Activated gamma-delta T cell treated with Interleukin-2 at 50 U/mL for 16 hours (primary cell): ENCODE results near the gene MMP11.
A peak's percentile ranks its signal among the peaks of the same experiment; 100 is the strongest.
"Not testable (repeated sequence)": the region's sequence is repeated elsewhere in the genome, so short reads cannot be mapped to it uniquely, and the experiment has no call there.

Source experiments
- DNase-seq: peaks from one replicate; pipeline ENCODE4 v3.0.0-alpha.2; 2020

Gene MMP11, protein sequence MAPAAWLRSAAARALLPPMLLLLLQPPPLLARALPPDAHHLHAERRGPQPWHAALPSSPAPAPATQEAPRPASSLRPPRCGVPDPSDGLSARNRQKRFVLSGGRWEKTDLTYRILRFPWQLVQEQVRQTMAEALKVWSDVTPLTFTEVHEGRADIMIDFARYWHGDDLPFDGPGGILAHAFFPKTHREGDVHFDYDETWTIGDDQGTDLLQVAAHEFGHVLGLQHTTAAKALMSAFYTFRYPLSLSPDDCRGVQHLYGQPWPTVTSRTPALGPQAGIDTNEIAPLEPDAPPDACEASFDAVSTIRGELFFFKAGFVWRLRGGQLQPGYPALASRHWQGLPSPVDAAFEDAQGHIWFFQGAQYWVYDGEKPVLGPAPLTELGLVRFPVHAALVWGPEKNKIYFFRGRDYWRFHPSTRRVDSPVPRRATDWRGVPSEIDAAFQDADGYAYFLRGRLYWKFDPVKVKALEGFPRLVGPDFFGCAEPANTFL

DNA sequence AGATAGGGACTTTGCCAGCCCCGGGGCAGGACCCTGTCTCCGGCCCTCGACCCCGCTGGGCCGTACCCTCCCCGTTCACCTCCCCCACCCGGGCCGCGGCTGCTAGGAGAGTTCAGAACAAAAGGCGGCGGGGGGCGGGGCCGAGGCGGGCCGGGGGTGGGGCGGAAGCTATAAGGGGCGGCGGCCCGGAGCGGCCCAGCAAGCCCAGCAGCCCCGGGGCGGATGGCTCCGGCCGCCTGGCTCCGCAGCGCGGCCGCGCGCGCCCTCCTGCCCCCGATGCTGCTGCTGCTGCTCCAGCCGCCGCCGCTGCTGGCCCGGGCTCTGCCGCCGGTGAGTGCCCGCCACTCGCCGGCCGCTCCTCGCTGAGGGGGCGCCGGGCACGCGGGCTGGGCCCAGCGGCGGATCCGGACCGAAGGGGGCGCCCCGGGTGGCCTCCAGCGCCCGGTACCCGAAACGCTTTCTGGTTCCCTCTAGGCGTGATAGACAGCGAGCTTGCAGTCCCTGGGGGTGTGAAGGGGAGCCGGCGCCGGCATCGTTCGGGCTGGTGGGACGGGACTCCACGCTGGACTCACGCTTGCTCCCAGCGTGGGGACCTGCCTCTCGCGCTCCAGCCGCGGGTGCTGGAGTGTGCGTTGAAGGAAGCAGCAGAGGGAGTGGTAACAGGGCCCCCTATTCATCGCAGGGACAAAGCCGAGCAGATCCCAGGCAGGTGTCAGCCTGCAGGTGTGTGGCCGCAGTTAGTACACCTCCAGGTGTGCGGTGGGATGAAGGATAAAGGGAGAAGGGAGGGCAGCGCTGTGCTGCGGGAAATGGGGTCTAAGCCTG lies at the start of gene MMP11:
MMP11 (plus strand) TSS at position 201 of the 825 bp plus-strand sequence; CDS start at position 223, 22 bp downstream.
- peak; percentile 54 for DNase-seq

DNA sequence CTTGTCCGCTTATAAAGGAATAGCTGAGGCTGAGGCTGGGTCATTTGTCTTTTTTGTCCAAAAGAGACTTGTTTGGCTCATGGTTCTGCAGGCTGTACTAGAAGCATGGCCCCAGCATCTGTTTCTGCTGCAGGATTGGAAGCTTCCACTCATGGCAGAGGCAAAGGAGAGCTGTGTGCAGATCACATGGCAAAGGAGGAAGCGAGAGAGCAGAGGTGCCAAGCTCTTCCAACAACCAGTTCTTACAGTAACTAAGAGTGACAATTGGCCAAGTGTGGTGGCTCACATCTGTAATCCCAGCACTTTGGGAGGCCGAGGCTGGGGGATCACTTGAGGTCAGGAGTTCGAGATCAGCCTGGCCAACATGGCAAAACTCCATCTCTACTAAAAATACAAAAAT lies 44.5 kb upstream of the MMP11 start:
- DNase-seq = not testable (repeated sequence)

DNA sequence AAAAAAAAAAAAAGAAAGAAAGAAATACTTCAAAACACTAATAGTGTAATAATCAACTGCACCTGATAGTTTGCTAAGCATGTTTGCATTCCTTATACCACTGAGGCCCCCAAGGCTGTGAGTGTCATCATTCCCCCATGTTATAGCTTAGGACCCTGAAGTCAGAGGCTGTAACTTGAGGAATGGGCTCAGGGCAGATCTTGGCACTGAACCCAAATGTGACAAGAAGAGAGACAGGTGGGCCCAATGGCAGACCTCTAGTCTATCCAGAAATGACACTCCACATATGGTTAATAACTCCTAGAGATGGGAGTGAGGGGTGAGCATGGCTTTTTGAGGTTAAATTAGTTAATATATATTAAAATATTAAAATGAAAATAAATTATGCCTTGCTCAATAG lies 35.0 kb upstream of the MMP11 start:
- no peak for DNase-seq

DNA sequence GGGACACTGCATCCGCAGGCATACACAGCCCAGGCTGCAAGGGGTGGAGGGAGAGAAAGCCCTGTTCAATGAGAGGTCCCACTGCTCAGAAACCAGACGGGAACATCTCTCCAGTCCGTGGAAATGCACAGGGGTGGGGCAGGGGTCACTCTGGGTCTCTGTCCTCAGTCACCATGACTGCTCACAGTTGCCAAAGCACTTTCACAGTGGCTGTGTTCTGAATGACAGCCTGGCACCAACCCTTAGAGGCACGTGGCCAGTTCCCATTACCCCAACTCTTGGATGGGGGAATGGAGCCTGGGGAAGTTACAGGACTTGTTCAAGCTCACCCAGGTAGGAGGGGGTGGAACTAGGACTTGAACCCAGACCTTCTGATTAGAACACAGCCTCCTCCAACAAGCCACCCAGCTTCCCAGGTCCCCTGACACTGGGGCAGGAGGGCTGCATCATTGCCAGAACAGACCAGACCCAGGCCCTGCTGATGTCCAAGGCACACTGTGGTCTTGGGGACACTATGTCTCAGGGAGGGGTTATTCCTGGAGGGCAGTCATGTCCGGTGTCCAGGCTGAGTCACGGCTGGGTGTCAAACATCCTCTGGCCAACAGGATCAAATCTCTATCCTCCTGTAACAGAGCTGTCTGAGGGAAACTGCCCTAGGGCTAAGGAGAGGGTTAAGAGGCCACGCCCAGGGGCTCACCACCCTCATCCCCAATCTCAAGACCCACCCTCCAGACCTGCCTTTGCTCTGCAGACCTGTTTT lies 30.0 kb upstream of the MMP11 start:
- DNase-seq = no peak

DNA sequence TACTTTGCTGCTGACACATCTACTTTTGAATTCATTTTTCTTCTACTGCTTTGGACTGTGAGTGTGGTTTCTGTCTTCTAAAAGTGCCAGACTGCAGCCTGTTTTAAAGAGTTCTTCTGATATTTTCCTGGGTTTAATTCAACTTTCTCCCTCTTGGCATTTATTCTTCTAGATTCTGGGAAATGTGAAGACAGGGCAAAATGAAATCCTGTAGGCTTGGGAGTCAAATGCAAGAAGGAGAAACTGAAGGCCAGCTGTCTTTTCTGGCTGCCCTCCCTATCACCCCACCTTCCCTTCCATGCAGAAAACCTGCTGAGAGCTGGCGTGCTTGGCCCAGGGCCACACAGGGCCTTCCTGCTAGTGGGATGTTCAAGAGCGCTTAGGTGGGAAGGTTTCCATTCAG lies 29.3 kb upstream of the MMP11 start:
- no peak for DNase-seq

DNA sequence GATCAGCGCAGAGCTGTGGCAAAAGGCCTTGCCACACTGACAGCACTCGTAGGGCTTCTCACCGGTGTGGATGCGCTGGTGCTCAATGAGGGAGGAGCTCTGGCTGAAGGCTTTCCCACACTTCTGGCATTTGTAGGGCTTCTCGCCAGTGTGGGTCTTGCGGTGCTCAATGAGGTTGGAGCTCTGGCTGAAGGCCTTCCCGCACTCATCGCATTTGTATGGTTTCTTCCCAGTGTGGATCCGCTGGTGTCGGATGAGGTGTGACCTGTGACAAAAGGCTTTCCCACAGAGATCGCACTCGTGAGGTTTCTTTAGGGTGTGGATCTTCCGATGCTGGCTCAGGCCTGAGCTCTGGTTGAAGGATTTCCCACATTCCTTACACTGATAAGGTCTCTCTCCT lies 28.6 kb upstream of the MMP11 start:
- no peak for DNase-seq

DNA sequence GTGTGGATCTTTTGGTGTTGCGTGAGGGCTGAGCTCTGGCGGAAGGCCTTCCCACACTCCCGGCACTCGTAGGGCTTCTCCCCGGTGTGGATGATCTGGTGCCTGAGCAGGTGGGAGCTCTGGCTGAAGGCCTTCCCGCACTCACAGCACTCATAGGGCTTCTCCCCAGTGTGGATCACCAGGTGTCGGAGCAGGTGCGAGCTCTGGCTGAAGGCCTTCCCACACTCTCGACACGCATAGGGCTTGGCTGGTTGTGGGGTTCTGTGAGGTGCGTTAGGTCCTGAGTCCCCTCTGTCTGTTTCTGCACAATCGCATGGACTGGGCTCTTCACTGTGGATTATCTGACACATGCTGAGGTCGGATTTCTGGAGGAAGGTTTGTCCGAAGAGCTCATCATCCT lies 28.2 kb upstream of the MMP11 start:
- DNase-seq = no peak

DNA sequence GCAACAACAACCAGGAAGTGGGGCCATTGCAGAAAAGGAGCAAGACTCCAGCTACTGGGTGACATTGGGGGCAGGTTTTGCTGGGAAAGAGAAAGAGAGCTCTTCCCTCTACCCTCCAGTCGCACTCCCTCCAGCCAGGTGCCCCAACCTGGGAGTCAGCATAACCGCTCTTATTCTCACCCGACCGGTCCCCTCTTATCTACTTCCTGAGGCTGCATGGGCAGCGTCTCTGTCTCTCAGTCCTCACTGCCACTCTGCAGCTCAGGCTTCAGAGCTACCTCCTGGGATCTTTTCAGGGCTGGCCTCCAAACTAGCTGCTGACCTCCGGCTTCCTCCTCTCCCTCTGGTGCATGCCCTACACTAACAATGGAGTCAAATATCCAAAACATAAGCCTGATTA lies 26.9 kb upstream of the MMP11 start:
- no peak for DNase-seq

DNA sequence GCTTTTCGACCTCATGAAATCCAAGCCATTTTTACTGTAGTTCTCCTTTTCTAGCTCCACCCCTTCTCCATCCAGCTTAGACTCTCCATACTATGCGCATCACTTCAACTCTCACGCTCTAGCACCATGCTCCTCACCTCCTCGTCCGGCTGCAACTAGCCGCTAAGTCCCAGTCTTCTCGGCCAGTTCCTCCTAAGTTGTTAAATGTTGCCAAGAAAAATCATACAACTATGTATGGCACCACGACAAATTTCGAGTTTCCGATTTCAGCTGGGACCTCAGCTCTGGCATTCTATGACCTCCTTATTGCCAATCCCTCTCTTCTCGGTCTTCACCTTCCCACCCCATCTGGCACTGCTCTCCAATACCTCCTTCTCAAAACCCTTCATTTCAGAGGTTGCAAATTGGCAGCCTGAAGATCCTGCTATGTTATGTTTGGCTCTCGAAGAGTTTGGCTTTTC lies 22.8 kb upstream of the MMP11 start:
- no peak for DNase-seq

DNA sequence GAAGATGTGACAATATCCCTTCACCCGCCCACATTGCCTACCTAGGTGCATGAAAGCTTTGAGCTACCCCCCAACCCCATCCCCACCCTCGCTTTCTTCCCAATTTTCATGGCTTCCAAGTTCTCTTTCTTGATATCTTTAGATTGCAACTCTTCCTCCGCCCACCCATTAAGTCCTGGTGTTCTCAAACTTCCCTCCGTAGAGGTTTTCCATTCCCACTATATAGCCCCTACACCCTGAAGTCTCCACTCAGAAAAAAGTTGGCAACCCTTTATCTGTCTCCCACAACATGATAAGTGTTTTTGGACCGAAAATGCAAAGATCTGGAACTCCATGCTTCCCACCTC lies 22.3 kb upstream of the MMP11 start:
- DNase-seq = no peak

DNA sequence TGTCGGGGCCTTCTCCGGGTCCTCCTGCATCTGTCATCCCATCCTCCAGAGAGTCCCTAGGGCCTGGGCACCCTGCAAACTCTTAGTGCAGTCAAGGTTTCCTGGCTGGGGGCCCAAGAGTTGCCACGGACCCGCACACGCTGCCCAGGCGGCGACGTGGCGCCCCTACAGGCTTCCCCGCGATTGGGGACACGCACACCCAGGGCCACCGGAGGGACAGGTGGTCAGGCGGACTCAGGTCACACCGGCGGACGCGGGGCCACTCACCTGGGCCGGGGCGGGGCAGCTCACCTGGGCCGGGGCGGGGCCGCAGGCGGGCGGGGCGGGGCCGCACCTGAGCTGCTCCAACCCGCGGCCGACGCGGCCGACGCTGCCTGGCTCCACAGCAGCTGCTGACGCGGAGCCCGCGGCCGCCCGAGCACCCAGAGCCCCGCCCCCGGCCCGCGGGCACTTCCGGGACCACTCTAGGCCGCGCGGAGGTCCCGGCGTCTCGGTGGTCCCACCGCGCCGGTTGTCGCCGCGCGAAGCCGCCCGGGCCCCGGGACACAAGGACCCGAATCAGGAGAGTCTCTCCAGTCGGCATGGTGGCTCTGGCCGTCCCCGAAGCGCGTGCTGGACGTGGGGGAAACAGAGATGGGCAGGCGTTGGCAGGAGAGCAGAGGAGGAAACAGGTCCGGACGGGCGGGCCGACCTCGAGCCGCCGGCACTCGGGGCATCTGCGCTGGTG lies 21.8 kb upstream of the MMP11 start, which contains the start of gene ZNF70:
ZNF70 (minus strand) TSS at position 399 of the 727 bp plus-strand sequence. CDS start 5,972 bp downstream, outside the sequence.
- DNase-seq = peak; percentile 85

DNA sequence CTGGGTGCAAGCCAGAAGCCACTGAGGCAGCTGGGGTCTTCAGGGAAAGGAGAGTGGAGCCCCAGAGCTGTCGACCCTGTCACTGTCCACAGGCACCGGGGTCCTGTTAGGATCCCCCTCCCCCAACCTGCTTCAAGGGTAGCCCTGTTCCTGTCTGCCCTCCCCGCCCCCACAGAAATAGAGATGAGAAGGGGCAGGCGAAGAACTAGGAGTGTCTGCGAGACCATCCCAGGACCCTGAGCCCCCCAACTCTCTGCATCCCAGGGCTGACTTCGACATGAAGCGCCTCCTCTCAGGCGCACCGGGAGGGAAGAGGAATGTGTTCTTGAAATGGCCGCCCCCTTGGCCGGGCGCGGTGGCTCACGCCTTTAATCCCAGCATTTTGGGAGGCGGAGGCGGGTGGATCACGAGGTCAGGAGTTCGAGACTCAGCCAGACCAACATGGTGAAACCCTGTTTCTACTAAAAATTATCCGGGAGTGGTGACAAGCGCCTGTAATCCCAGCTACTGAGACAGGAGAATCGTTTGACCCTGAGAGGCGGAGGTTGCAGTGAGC lies 21.1 kb upstream of the MMP11 start:
- DNase-seq = no peak

DNA sequence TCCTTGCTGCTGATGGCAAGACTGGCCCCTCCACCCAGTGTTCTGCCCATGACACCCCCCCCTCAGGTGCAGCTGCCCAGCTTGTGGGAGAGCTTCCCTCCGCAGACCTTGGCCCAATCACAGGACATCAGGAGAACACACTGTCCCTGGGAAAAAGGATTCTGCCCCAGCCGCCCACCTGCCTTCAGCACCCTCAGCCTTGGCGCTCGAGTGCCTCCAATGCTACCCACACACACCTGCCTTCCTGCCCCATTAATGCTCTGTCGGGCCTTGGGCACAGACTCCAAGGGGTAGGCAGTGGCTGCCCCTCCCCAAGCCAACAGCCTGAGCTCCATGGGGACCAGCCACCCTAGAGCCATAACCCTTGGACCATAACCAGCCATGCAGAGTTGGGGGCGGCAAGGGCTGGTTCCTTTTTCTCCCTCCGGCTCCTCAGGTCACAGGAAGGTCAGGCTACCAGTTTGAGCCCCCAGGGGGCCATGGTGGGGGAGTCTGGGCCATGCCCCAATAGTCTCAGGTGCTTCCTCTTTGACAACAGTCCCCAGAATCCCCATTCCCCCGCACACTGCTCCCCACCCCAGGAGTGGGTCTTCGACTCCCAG lies 20.5 kb upstream of the MMP11 start:
- DNase-seq = no peak

DNA sequence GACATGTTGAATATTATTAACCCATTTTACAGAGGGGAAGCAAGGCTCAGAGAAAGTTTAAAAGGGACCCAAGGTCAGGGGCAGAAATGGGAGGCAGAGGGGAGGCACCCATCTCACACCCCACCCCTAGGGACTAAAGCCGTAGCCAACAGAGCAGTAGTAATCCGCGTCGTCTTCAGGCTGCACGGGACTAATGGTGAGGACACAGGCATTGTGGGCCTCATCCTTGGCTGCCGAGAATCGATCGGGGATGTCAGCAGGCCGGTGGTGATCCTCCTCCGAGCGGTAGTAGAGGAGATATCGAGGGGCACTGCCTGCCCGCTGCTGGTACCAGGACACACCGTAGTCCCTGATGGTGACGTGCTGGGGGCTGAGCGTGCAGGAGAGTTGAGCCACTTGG lies 19.9 kb upstream of the MMP11 start:
- no peak for DNase-seq

DNA sequence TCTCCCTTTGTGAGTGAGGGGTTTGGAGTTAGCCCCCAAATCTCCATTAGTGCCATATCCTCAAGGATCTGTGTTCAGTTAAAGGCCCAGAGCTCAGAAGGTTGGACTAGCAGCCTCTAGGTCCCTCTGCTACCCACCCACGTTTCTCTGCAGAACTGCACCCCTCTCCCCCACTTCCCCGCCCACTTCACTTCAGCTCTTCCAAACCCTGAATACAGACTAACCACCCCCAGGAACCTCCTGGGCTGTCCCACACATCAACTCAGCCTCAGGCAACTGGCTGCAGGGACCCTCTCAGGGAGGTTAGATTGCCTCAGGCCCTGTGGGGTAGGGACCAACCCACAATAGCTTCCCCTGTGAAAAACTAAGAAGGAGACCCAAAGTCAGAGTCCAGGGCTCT lies 19.3 kb upstream of the MMP11 start:
- no peak for DNase-seq

DNA sequence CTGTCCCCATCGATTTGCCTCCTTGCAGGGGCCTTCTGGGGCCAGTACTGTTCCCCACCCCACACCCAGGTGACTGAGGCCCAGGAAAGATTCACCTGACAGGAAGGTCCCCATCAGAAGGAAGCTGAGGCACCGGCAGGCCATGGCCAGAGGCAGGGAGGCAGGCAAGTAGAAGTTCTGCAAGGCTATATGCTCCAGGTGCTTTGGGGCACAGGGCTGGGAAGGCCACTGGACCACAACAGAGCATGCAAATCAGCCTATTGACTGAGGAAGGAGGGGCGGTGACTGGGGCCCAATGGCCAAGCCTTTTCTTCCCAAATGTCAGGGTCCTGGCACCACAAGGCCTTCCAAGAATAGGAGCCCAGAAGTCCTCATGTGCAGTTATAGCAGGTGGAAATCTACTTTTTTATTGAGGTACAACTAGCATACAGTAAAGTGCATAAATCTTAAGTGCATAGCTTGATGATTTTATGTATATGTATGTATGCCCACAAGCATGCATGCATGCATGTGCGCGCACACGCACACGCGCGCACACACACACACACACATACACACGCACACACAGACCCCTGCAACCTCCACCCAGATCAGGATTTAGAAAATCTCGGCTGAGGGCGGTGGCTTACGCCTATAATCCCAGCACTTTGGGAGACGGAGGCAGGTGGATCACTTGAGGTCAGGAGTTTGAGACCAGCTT lies 18.3 kb upstream of the MMP11 start, which contains the start of gene VPREB3:
VPREB3 (minus strand) TSS at position 206 of the 700 bp plus-strand sequence; CDS start at position 144, 62 bp downstream.
- DNase-seq = no peak

DNA sequence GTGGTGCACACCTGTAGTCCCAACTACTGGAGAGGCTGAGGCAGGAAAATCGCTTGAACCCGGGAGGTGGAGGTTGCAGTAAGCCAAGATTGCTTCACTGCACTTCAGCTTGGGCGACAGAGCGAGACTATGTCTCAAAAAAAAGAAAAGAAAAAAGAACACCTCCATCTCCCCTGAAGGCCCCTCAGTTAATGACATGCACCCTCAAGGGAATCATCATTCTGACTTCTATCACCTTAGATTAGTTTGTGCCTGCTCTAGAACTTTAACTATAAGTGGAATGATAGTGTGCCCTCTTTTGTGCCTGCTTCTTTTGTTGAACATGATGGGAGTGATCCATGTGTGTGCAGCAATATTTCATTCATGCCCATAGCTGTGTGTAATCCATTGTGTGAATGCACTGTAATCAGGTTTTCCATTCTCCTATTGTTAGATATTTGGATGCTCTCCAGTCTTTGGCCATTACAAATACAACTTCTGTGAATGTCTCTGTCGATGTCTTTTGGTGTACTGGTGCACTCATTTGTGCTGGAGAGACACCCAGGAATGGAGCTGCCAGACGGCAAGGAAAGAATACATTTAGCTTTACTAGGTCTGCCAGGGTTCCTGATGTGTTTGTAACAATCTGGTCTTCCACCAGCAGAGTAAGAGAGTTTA lies 17.5 kb upstream of the MMP11 start:
- no peak for DNase-seq

DNA sequence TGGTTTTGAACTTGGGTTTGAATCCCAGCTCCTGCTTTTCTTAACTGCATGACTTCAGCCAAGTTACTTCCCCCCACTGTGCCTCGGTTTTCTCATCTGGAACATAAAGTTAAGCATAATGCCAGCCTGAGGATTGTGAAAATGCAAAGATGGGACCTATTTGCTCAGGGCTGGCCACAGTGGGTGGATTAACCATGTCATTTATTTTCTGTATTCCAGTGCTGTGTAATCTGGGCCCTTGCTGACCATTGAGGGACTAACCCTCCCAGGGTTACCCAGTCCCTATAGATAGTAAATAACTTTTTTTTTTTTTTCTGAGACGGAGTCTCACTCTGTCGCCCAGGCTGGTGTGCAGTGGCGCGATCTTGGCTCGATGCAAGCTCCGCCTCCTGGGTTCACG lies 16.9 kb upstream of the MMP11 start:
- DNase-seq = no peak

DNA sequence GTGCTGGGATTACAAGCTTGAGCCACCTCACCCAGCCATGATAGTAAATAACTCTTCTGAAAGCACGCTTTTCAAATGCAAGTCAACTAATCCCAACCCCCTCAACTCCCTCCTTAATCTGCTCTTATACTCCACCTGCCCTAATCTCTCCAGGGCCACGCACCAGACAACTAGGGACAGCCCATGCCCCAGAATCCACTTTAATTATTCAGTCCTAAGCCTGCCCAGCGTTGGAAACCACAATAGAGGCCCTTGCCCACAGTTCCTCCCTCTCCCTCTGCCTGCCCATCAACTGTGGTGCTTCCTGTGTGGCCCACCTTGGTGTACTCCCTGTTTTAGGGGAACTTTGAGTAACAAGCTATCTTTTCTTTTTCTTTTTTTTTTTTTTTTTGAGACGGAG lies 15.8 kb upstream of the MMP11 start:
- no peak for DNase-seq

DNA sequence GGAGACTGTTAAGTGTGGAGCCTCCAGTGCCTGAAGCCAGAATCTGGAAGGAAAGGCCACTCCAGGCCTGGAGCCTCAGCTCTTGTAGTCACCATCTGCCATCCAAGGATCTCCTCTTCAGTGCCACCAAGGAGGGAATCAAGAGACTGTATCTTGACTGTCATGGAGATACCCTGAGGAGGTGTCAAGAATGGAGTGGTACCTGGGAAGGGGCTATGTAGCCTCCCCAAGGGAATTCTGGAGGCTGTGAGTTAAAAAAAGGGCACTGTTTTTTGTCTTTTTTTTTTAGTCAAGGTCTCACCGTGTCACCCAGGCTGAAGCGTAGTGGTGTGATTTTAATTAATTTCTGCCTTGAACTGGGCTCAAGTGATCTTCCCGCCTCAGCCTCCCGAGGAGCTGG lies 13.1 kb upstream of the MMP11 start:
- DNase-seq = no peak
